HG02852 (cell line): ENCODE measurements around the gene MARCHF7.
"Not testable (repeated sequence)": the region's sequence is repeated elsewhere in the genome, so short reads cannot be mapped to it uniquely, and the experiment has no call there.

Experiments
- ATAC-seq: cut with Tn5 transposase; IDR thresholded peaks from one replicate; pipeline ENCODE4 v1.9.1; 2021; ENCODE audit warnings: mild to moderate bottlenecking, moderate library complexity; ENCODE audit not compliant: unreplicated experiment

MARCHF7 gene

GRCh38 chr2:159716857-159717256 is 4.6 kb downstream of the MARCHF7 start:
- no peak for ATAC-seq

DNA sequence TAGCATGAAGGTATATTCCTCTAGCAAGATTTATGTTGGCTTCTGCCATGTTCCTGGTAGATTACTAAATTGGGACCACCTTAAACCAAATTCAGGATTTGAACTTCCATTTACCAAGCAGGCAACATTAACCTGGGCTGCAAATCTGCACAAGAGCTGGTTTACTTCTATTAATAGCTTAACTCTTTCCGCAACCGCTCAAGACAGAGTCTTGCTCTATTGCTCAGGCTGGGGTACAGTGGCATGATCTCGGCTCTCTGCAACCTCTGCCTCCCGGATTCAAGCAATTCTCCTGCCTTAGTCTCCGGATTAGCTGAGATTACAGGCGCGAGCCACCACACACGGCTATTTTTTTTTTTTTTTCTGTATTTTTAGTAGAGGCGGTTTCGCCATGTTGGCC is 8.4 kb downstream of the MARCHF7 start:
- no peak for ATAC-seq

GRCh38 chr2:159722580-159722979 is 10.3 kb downstream of the MARCHF7 start:
- no peak for ATAC-seq

DNA sequence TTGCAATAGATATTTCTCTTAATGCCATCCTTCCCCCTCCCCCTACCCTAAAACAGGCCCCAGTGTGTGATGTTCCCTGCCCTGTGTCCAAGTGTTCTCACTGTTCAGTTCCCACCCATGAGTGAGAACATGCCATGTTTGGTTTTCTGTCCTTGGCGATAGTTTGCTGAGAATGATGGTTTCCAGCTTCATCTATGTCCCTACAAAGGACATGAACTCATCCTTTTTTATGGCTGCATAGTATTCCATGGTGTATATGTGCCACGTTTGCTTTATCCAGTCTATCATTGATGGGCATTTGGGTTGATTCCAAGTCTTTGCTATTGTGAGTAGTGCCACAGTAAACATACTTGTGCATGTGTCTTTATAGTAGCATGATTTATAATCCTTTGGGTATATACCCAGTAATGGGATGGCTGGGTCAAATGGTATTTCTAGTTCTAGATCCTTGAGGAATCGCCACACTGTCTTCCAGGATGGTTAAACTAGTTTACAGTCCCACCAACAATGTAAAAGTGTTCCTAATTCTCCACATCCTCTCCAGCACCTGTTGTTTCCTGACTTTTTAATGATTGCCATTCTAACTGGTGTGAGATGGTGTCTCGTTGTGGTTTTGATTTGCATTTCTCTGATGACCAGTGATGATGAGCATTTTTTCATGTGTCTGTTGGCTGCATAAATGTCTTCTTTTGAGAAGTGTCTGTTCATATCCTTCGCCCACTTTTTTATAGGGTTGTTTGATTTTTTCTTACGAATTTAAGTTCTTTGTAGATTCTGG is 12.7 kb downstream of the MARCHF7 start:
- not testable (repeated sequence) for ATAC-seq

DNA sequence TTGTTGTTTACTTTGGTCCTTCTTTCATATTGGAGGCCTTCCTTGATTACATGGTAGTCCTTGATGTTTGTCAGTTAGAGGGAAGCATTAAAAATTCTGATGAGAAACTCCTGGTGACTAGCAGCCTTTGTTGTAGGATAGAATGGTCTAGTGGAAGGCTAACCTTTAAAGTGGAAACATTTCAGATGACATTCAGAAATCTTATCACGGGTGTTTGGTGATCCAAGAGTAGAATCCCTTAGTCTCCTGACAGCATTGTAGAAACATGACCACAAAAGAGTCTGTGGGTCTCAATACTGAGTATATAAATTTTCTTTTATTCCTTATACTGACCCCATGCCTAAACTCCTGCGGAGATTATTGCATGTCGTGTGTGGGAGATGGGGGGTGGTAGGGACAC is 13.4 kb downstream of the MARCHF7 start:
- no peak for ATAC-seq

DNA sequence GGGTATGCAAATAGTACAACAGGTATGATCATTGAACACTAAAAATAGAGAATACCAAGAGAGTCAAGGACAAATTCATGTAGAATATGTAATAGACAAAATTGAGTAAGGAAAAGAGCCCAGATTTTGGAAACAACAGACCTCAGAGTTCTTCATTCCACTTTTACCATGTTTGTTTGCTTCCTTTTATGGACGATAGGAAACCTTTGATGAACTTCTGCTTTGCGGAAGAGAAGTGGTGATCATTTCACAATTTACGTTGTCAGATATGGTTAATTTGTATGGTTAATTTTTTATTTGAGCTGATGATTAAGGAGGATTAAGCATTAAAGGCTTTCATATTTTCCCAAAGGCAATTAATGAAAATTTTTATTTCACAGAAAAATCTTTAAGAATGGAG is 16.3 kb downstream of the MARCHF7 start:
- no peak for ATAC-seq

- no peak for ATAC-seq
Observed at GRCh38 chr2:159735648-159736047, 23.3 kb downstream of the MARCHF7 start.

DNA sequence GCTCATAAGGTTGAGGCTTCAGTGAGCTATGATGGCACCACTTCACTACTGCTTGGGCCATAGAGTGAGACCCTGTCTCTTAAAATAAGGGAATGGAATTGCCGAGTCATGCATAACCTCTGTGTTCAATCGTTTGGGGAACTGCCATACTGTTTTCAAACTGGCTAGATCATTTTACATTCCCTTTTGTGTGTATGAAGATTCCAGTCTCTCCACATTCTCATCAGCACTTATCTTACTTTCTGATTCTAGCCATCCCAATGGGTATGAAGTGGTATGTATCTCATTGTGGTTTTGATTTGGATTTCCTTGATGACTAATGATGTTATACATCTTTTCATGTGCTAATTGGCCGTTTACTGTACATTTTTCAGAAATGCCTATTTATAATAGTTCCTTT is 23.7 kb downstream of the MARCHF7 start:
- ATAC-seq, result no peak

DNA sequence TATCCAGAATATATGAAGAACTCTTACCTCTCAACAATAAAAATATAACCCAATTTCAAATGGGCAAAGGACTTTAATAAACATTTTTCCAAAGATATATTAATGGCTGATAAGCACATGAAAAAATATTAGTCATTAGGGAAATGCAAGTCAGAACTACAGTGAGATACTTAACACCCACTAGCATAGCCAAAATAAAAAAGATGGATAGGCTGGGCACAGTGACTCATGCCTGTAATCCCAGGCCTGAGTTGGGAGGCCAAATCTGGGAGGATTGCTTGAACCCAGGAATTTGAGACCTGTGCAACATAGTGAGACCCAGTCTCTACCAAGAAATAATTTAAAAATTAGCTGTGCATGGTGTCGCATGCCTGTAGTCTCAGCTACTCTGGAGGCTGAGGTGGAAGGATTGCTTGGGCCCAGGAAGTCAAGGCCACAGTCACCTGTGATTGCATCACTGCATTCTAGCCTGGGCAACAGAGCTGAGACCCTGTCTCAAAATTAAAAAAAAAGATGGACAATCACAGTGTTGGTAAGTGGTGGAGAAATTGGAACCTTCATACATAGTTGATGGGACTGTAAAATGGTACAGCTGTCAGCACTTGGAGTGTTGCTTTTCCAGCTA is 25.1 kb downstream of the MARCHF7 start:
- ATAC-seq, result no peak

- ATAC-seq, result no peak
Observed at GRCh38 chr2:159737917-159738296, 25.6 kb downstream of the MARCHF7 start.

DNA sequence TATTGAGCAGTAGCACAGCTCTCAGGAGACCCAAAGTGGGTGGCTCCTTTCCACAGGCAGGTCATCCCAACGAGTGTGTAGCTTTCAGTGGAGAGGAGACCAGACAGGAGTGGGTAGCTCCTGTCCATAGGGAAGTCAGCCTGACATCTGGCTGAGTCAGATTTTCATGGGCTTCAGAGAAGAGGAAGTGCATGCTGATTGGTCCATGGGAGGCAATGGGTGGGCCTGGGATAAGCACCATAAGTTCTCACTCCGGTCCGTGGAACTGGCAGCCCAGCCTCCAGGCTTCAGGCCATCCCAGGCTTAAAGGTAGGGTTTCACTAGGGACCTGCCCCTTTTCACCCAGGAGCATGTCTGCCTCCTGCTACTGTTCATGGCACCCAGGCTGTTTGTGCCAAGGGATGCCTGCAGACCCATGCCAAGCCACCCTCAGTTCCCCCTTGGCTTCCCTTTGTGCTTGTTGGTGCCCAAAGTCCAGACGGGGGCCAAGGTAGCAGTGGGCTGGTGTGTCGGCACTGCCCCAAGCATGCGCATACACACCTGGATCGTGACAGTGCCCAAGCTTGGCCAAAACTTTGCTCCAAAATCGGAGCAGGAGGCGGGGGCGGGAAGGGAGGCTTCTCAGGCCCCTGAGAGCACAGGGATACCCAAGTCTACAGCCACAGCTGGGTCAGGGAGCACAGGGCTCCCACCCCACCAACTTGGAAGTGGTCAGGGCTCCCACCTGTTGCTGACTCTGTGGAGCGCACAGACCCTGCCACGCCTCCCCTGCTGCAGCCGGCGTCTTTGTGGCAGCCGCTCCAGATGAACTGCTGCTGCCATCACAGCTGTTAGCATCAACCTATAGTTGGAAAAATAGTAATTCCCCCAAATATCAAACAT is 26.4 kb downstream of the MARCHF7 start:
- no peak for ATAC-seq

GRCh38 chr2:159742846-159743245 is 30.5 kb downstream of the MARCHF7 start:
- ATAC-seq, result no peak

DNA sequence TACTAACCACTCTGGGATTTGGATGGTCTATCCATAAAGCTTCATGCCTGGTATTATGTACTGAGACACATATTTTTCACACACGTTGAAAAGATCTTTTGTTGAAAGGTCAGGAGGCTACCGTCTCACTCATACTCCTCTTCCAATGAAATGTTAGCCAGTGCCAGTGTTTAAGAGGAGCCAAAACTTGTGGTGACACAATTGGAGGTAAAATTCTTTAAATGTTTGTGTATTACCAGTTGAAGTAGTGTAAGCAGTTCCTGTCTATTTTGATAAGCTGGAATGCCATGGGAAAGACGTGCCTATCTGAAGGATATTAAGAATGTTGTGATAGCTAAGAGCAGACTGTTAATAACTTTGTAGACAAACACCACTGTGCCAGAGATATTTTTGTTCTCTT is 32.1 kb downstream of the MARCHF7 start:
- ATAC-seq, result no peak

DNA sequence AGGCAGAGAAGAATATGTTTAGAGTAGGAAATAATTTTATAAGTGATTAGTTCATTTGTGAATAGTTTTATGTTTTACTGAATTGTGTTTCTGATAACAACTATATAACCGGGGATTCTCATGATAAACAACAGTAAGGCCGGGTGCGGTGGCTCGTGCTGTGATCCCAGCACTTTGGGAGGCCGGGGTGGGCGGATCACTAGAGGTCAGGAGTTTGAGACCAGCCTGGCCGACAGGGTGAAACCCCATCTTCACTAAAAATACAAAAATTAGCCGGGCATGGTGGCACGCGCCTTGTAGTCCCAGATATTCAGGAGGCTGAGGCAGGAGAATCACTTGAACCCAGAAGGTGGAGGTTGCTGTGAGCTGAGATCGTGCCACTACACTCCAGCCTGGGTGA is 32.9 kb downstream of the MARCHF7 start:
- ATAC-seq, result not testable (repeated sequence)

- no peak for ATAC-seq
Observed at GRCh38 chr2:159748089-159748488, 35.8 kb downstream of the MARCHF7 start.

- no peak for ATAC-seq
Observed at GRCh38 chr2:159750873-159751272, 38.6 kb downstream of the MARCHF7 start.

- ATAC-seq, result no peak
Observed at GRCh38 chr2:159753797-159754196, 41.5 kb downstream of the MARCHF7 start.

DNA sequence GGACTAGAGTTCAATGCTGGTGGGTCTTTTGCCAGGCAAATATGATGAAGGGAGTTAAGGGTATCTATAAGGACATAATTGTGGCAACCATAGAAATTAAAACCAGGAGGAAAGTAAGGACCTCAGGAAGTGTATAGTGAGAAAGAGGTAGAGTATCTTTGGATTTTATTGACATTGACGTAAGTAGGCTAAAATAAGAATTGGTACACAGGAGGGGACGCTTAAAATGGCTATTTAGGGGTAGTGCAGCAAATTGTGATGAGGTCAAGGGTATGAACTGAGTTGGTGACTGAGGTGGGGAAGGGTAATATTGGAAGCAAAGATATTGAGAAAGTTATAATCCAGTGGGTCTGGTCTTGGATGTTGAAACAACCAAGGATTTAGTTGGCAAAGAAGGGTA is 42.7 kb downstream of the MARCHF7 start:
- ATAC-seq, result no peak

DNA sequence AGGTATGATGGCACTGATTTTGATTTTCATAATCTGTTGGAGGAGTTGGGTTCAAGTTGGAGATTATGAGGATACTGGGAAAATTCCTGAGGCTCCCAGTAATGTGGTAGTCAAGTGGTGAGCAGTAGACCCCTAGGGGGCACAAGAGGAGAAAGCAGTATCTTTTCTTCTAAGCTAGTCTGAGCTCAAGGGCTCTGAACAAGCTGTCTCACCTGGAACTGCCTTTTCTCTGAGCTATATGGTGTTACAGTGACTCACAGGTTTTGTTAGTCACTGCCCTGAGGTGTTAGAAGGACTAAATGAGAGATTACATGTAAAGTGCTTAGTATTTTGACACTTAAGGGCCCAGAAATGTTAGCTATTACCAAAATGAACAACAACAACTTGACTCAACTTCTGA is 43.5 kb downstream of the MARCHF7 start:
- ATAC-seq, result no peak

- no peak for ATAC-seq
Observed at GRCh38 chr2:159758239-159758638, 45.9 kb downstream of the MARCHF7 start.

DNA sequence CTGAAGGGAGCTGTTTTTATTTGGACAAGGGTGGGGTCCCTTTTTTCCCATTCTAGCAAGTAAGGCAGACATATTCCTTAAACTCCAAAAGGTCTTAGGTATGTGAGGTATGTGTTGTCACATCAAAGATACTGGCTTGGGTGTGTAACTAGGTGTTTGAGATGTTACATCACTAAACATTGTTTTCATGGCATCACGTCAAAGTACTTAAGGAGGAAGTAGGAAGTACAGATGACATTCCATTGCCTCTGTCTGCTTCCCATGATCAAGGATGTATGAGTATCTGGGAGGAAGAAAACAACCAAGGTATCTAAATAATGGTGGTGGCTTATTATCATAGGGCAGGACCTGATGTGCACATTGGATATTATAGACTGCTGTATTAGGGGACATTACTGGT is 46.4 kb downstream of the MARCHF7 start:
- ATAC-seq, result no peak

DNA sequence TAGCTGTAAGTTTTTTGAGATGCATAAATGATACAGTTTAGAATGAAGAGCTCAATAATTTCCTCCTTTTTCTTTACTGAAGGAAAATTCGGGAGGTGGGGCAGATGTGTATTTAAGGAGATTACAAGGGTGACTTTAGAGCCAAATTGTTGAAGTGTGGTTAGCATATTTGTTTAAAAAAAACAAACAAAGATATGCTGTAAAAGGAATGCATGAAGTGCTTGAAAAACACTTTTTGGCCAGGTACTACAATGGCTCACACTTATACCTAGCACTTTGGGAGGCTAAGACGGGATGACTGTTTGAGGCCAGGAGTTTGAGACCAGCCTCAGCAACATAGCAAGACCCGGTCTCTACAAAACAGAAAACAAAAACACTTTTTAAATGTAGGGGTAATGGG is 47.3 kb downstream of the MARCHF7 start:
- ATAC-seq, result no peak
